ENCODE measurements around the gene RBM20.
"Not testable (repeated sequence)": the region's sequence is repeated elsewhere in the genome, so short reads cannot be mapped to it uniquely, and the experiment has no call there.

Gene RBM20

GRCh38 chr10:110863361-110863760 is 219.2 kb downstream of the RBM20 start:
- Histone ChIP-seq H3K27me3 (ENCODE audit: control insufficient read depth, insufficient read depth, low read length) (no peaks in the 10 kb centered on the region), H3K9ac (ENCODE audit: low read length) (no peak overlapping the region), H3K27ac (ENCODE audit: low read depth, low read length) (no peak overlapping the region), H3K36me3 (ENCODE audit: control insufficient read depth, insufficient read depth, low read length) (no peaks in the 10 kb centered on the region), H3K9me3 (ENCODE audit: control insufficient read depth, insufficient read depth, low read depth, low read length) (no peaks in the 10 kb centered on the region), H3K4me1 (ENCODE audit: control insufficient read depth, insufficient read depth, low read length) (peaks cover 17% of the 10 kb centered on the region; the same call in 1 of the 2 replicates), H3K4me3 (ENCODE audit: low read depth, low read length) (no peak overlapping the region)

GRCh38 chr10:110863956-110864355 is 219.8 kb downstream of the RBM20 start:
- Histone ChIP-seq H3K9ac (ENCODE audit: low read length) (no peak overlapping the region), H3K27me3 (ENCODE audit: control insufficient read depth, insufficient read depth, low read length) (no peaks in the 10 kb centered on the region), H3K4me1 (ENCODE audit: control insufficient read depth, insufficient read depth, low read length) (peaks cover 17% of the 10 kb centered on the region; the same call in 1 of the 2 replicates), H3K27ac (ENCODE audit: low read depth, low read length) (no peak overlapping the region), H3K9me3 (ENCODE audit: control insufficient read depth, insufficient read depth, low read depth, low read length) (no peaks in the 10 kb centered on the region), H3K36me3 (ENCODE audit: control insufficient read depth, insufficient read depth, low read length) (no peaks in the 10 kb centered on the region), H3K4me3 (ENCODE audit: low read depth, low read length) (no peak overlapping the region)

GRCh38 chr10:110864662-110865140 is 220.6 kb downstream of the RBM20 start:
- no peaks in the 10 kb centered on the region for H3K27me3 ChIP-seq (ENCODE audit: control insufficient read depth, insufficient read depth, low read length)
- H3K4me3 ChIP-seq (ENCODE audit: low read depth, low read length), result no peak overlapping the region
- peaks cover 19% of the 10 kb centered on the region; the same call in 1 of the 2 replicates for H3K4me1 ChIP-seq (ENCODE audit: control insufficient read depth, insufficient read depth, low read length)
- no peaks in the 10 kb centered on the region for H3K36me3 ChIP-seq (ENCODE audit: control insufficient read depth, insufficient read depth, low read length)
- H3K9me3 ChIP-seq (ENCODE audit: control insufficient read depth, insufficient read depth, low read depth, low read length), result no peaks in the 10 kb centered on the region
- H3K9ac ChIP-seq (ENCODE audit: low read length), result no peak overlapping the region
- H3K27ac ChIP-seq (ENCODE audit: low read depth, low read length), result no peak overlapping the region

GRCh38 chr10:110865186-110865808 is 221.2 kb downstream of the RBM20 start:
- Histone ChIP-seq H3K4me3 (ENCODE audit: low read depth, low read length) (no peak overlapping the region), H3K9me3 (ENCODE audit: control insufficient read depth, insufficient read depth, low read depth, low read length) (no peaks in the 10 kb centered on the region), H3K36me3 (ENCODE audit: control insufficient read depth, insufficient read depth, low read length) (no peaks in the 10 kb centered on the region), H3K27me3 (ENCODE audit: control insufficient read depth, insufficient read depth, low read length) (no peaks in the 10 kb centered on the region), H3K4me1 (ENCODE audit: control insufficient read depth, insufficient read depth, low read length) (peaks cover 19% of the 10 kb centered on the region; the same call in 1 of the 2 replicates), H3K9ac (ENCODE audit: low read length) (no peak overlapping the region), H3K27ac (ENCODE audit: low read depth, low read length) (no peak overlapping the region)

GRCh38 chr10:110865809-110866482 is 221.8 kb downstream of the RBM20 start:
- Histone ChIP-seq H3K9ac (ENCODE audit: low read length) (no peak overlapping the region), H3K4me3 (ENCODE audit: low read depth, low read length) (no peak overlapping the region), H3K27ac (ENCODE audit: low read depth, low read length) (no peak overlapping the region), H3K4me1 (ENCODE audit: control insufficient read depth, insufficient read depth, low read length) (peaks cover 21% of the 10 kb centered on the region), H3K9me3 (ENCODE audit: control insufficient read depth, insufficient read depth, low read depth, low read length) (no peaks in the 10 kb centered on the region), H3K27me3 (ENCODE audit: control insufficient read depth, insufficient read depth, low read length) (no peaks in the 10 kb centered on the region), H3K36me3 (ENCODE audit: control insufficient read depth, insufficient read depth, low read length) (no peaks in the 10 kb centered on the region)

- peaks cover 26% of the 10 kb centered on the region for H3K4me1 ChIP-seq (ENCODE audit: control insufficient read depth, insufficient read depth, low read length)
- not testable (repeated sequence) for H3K27me3 ChIP-seq (ENCODE audit: control insufficient read depth, insufficient read depth, low read length); H3K9ac ChIP-seq (ENCODE audit: low read length)
Measured at GRCh38 chr10:110867011-110867806, 223.1 kb downstream of the RBM20 start.

GRCh38 chr10:110867807-110868465 is 223.8 kb downstream of the RBM20 start:
- Histone ChIP-seq H3K9ac (ENCODE audit: low read length) (no peak overlapping the region), H3K9me3 (ENCODE audit: control insufficient read depth, insufficient read depth, low read depth, low read length) (no peaks in the 10 kb centered on the region), H3K27me3 (ENCODE audit: control insufficient read depth, insufficient read depth, low read length) (no peaks in the 10 kb centered on the region), H3K4me3 (ENCODE audit: low read depth, low read length) (no peak overlapping the region), H3K27ac (ENCODE audit: low read depth, low read length) (no peak overlapping the region), H3K4me1 (ENCODE audit: control insufficient read depth, insufficient read depth, low read length) (peaks cover 26% of the 10 kb centered on the region), H3K36me3 (ENCODE audit: control insufficient read depth, insufficient read depth, low read length) (no peaks in the 10 kb centered on the region)

More at GRCh38 chr10:110867011-110867806, 223.1 kb downstream of the RBM20 start:
- H3K9me3 ChIP-seq (ENCODE audit: control insufficient read depth, insufficient read depth, low read depth, low read length); H3K27ac ChIP-seq (ENCODE audit: low read depth, low read length); H3K36me3 ChIP-seq (ENCODE audit: control insufficient read depth, insufficient read depth, low read length); H3K4me3 ChIP-seq (ENCODE audit: low read depth, low read length): not testable (repeated sequence)

- no peaks in the 10 kb centered on the region for H3K36me3 ChIP-seq (ENCODE audit: control insufficient read depth, insufficient read depth, low read length)
- H3K27ac ChIP-seq (ENCODE audit: low read depth, low read length), result no peak overlapping the region
- no peak overlapping the region for H3K9ac ChIP-seq (ENCODE audit: low read length)
- peaks cover 32% of the 10 kb centered on the region for H3K4me1 ChIP-seq (ENCODE audit: control insufficient read depth, insufficient read depth, low read length)
- no peak overlapping the region for H3K4me3 ChIP-seq (ENCODE audit: low read depth, low read length)
- H3K27me3 ChIP-seq (ENCODE audit: control insufficient read depth, insufficient read depth, low read length), result no peaks in the 10 kb centered on the region
- H3K9me3 ChIP-seq (ENCODE audit: control insufficient read depth, insufficient read depth, low read depth, low read length), result no peaks in the 10 kb centered on the region
Measured at GRCh38 chr10:110868981-110869380, 224.8 kb downstream of the RBM20 start.

GRCh38 chr10:110870823-110871297 is 226.7 kb downstream of the RBM20 start:
- Histone ChIP-seq H3K27ac (ENCODE audit: low read depth, low read length) (peak overlapping the region; percentile 10; the same call in 1 of the 2 replicates), H3K36me3 (ENCODE audit: control insufficient read depth, insufficient read depth, low read length) (no peaks in the 10 kb centered on the region), H3K9ac (ENCODE audit: low read length) (peak overlapping the region; percentile 21), H3K9me3 (ENCODE audit: control insufficient read depth, insufficient read depth, low read depth, low read length) (no peaks in the 10 kb centered on the region), H3K4me1 (ENCODE audit: control insufficient read depth, insufficient read depth, low read length) (peaks cover 28% of the 10 kb centered on the region), H3K4me3 (ENCODE audit: low read depth, low read length) (peak overlapping the region; percentile 66), H3K27me3 (ENCODE audit: control insufficient read depth, insufficient read depth, low read length) (no peaks in the 10 kb centered on the region)

- Histone ChIP-seq H3K27ac (ENCODE audit: low read depth, low read length) (peak within 1 kb of the TSS; percentile 66; the same call in 1 of the 2 replicates), H3K4me1 (ENCODE audit: control insufficient read depth, insufficient read depth, low read length) (peaks cover 28% of the 10 kb centered on the region), H3K9ac (ENCODE audit: low read length) (peak within 1 kb of the TSS; percentile 66), H3K36me3 (ENCODE audit: control insufficient read depth, insufficient read depth, low read length) (no peaks in the 10 kb centered on the region), H3K4me3 (ENCODE audit: low read depth, low read length) (peak within 1 kb of the TSS; percentile 66), H3K27me3 (ENCODE audit: control insufficient read depth, insufficient read depth, low read length) (no peaks in the 10 kb centered on the region), H3K9me3 (ENCODE audit: control insufficient read depth, insufficient read depth, low read depth, low read length) (no peaks in the 10 kb centered on the region)
Measured at GRCh38 chr10:110871298-110872084, 227.4 kb downstream of the RBM20 start, which contains the start of gene PDCD4. PDCD4 (plus strand) TSS chr10:110871928; CDS start chr10:110876028, 4,100 bp downstream.

All from HUES6 (cell line).